HepG2 (cell line): ENCODE measurements around the gene TTC16. TPM values are rescaled to one million over a fixed set of nuclear protein-coding genes. Genes with fewer than 3 reads are reported as not detected.

Source experiments
- ATAC-seq: fragments of 200-7000 bp; cut with Tn5 transposase; 3 replicates; pipeline ENCODE4 v1.9.1; 2020; ENCODE audit warnings: mild to moderate bottlenecking, moderate library complexity
- BruUV-seq: library from RNA; stranded (reverse); fragments of 400-500 nt; replicated peaks from 2 replicates; lab custom pipeline; 2021; lab: Mats Ljungman, UMichigan
- CTCF ChIA-PET: fragments of 300-600 bp; formaldehyde crosslinking; extraction: SDS; loops from one replicate; lab custom pipeline; 2021; ENCODE audit warnings: low total read pairs, inconsistent platforms, low intra/inter-chr PET ratio; lab: Yijun Ruan, JAX
- POLR2A ChIA-PET: fragments of 350-600 bp; sonication (Branson Sonifier 250); formaldehyde crosslinking; loops from one replicate; lab custom pipeline; 2020; ENCODE audit warnings: antibody characterized with exemption, inconsistent platforms; lab: Yijun Ruan, JAX
- DNase-seq: peaks from one replicate; pipeline ENCODE4 v3.0.0-alpha.2; 2015; ENCODE audit warnings: low spot score
- FAIRE-seq: peaks from 3 replicates; lab custom pipeline; 2011; peaks lifted over from hg19 to GRCh38; lab: Jason Lieb, UNC
- H2AFZ ChIP-seq: one replicate; pipeline ENCODE4 v1.6.1; 2011; ENCODE audit warnings: low read length, inconsistent platforms
- H3K27ac ChIP-seq: fragments of 300-600 bp; 3 replicates; pipeline ENCODE4 v1.8.0; 2011; ENCODE audit warnings: mixed run types, mild to moderate bottlenecking, mixed read lengths, low read length, inconsistent platforms; ENCODE audit not compliant: insufficient read depth; ENCODE audit errors: extremely low read length
- H3K27me3 ChIP-seq, 2 experiments: fragments of 200-600 bp in 1 of 2; 2 replicates in 1 of 2; 3 replicates in 1 of 2; pipeline versions ENCODE4 v1.6.0 to v1.8.0; 2011; ENCODE audit warnings: low read length in 2 of 2, mild to moderate bottlenecking in 2 of 2, moderate library complexity in 2 of 2, inconsistent platforms in 1 of 2; ENCODE audit not compliant: insufficient read depth in 2 of 2, control insufficient read depth in 1 of 2
- H3K36me3 ChIP-seq, 2 experiments: fragments of 200-600 bp in 1 of 2; replicated peaks in 1 of 2; 2 replicates in 1 of 2; 3 replicates in 1 of 2; pipeline versions ENCODE4 v1.5.1 to v1.8.0; 2011; ENCODE audit warnings: low read length in 2 of 2, inconsistent platforms in 1 of 2; ENCODE audit not compliant: insufficient read depth in 2 of 2, control insufficient read depth in 1 of 2
- H3K4me1 ChIP-seq: 2 replicates; pipeline ENCODE4 v1.5.1; 2012; ENCODE audit warnings: low read length, inconsistent platforms; ENCODE audit not compliant: insufficient read depth
- H3K4me2 ChIP-seq: 2 replicates; pipeline ENCODE4 v1.6.0; 2011; ENCODE audit warnings: low read depth, low read length, inconsistent platforms
- H3K4me3 ChIP-seq, 3 experiments: fragments of 200-600 bp in 1 of 3; sonication (generic), shearing (Covaris generic) in 1 of 3; replicated peaks in 1 of 3; 2 replicates each; pipeline ENCODE4 v1.5.1; 2011 to 2016; ENCODE audit warnings: low read length in 3 of 3, inconsistent platforms in 2 of 3, low read depth in 2 of 3, mild to moderate bottlenecking in 2 of 3, control low read depth in 1 of 3, mixed read lengths in 1 of 3; ENCODE audit not compliant: insufficient read depth in 1 of 3
- H3K79me2 ChIP-seq: one replicate; pipeline ENCODE4 v1.6.1; 2011; ENCODE audit warnings: low read length, inconsistent platforms; ENCODE audit not compliant: insufficient read depth
- H3K9ac ChIP-seq: 2 replicates; pipeline ENCODE4 v1.6.0; 2011; ENCODE audit warnings: mild to moderate bottlenecking, low read depth, low read length, inconsistent platforms; ENCODE audit not compliant: insufficient read depth
- H3K9me3 ChIP-seq: 2 replicates; pipeline ENCODE4 v1.5.1; 2012; ENCODE audit warnings: mild to moderate bottlenecking, low read length
- H4K20me1 ChIP-seq: 2 replicates; pipeline ENCODE4 v1.6.0; 2011; ENCODE audit warnings: inconsistent platforms, mild to moderate bottlenecking, low read length, moderate library complexity; ENCODE audit not compliant: insufficient read depth
- ASH2L ChIP-seq: fragments of 300-600, 200-600 bp; sonication (generic); IDR thresholded peaks from 2 replicates; pipeline ENCODE4 v1.7.0; 2017; ENCODE audit warnings: low read depth, mild to moderate bottlenecking, moderate library complexity, mixed read lengths, low read length; ENCODE audit not compliant: insufficient read length
- BRD4 ChIP-seq: sonication (generic); formaldehyde crosslinking; IDR thresholded peaks from 2 replicates; pipeline ENCODE4 v1.4.0; 2020; ENCODE audit warnings: missing genetic modification reagents
- DR1 ChIP-seq: sonication (generic); formaldehyde crosslinking; IDR thresholded peaks from 2 replicates; pipeline ENCODE4 v1.8.0; 2021; ENCODE audit warnings: mild to moderate bottlenecking, missing genetic modification reagents, inconsistent platforms
- GPBP1L1 ChIP-seq: sonication (generic); formaldehyde crosslinking; IDR thresholded peaks from 2 replicates; pipeline ENCODE4 v1.5.0; 2020; ENCODE audit warnings: mild to moderate bottlenecking, missing genetic modification reagents
- JUN ChIP-seq: sonication (generic); formaldehyde crosslinking; IDR thresholded peaks from 2 replicates; pipeline ENCODE4 v1.4.0; 2020; ENCODE audit warnings: mild to moderate bottlenecking, missing genetic modification reagents
- LRRFIP1 ChIP-seq: sonication (generic); formaldehyde crosslinking; conservative IDR thresholded peaks from 2 replicates; pipeline ENCODE4 v1.4.0; 2020; ENCODE audit warnings: missing genetic modification reagents
- MTERF4 ChIP-seq: sonication (generic); formaldehyde crosslinking; IDR thresholded peaks from 2 replicates; pipeline ENCODE4 v1.8.0; 2023; ENCODE audit warnings: mild to moderate bottlenecking, missing genetic modification reagents
- NCOA5 ChIP-seq: sonication (generic); formaldehyde crosslinking; IDR thresholded peaks from 2 replicates; pipeline ENCODE4 v1.4.0; 2020; ENCODE audit warnings: missing genetic modification reagents
- NFIC ChIP-seq: IDR thresholded peaks from 2 replicates; pipeline ENCODE4 v1.6.1; 2012; ENCODE audit warnings: mild to moderate bottlenecking, low read length, inconsistent platforms
- NPAS2 ChIP-seq: sonication (generic); formaldehyde crosslinking; IDR thresholded peaks from 2 replicates; pipeline ENCODE4 v1.8.0; 2022; ENCODE audit warnings: mild to moderate bottlenecking, missing genetic modification reagents, borderline replicate concordance
- NR2F6 ChIP-seq, 2 experiments: IDR thresholded peaks; 2 replicates each; pipeline ENCODE4 v1.6.1; 2016; ENCODE audit warnings: antibody characterized with exemption in 1 of 2, mild to moderate bottlenecking in 1 of 2
- RXRB ChIP-seq: IDR thresholded peaks from 2 replicates; pipeline ENCODE4 v1.6.1; 2016; ENCODE audit warnings: borderline replicate concordance, missing genetic modification reagents, missing compliant biosample characterization
- SYNCRIP ChIP-seq: fragments of 200-400 bp; formaldehyde crosslinking; IDR thresholded peaks from 2 replicates; pipeline ENCODE4 v1.6.1; 2018; ENCODE audit warnings: mild to moderate bottlenecking, low read depth, low read length; ENCODE audit not compliant: insufficient read depth
- TARDBP ChIP-seq: sonication (generic); formaldehyde crosslinking; IDR thresholded peaks from 2 replicates; pipeline ENCODE4 v1.8.0; 2022; ENCODE audit warnings: mild to moderate bottlenecking, missing genetic modification reagents
- ZBTB10 ChIP-seq: sonication (generic); formaldehyde crosslinking; IDR thresholded peaks from 2 replicates; pipeline ENCODE4 v1.4.0; 2020; ENCODE audit warnings: missing genetic modification reagents, borderline replicate concordance
- ZNF160 ChIP-seq: sonication (generic); formaldehyde crosslinking; IDR thresholded peaks from 2 replicates; pipeline ENCODE4 v1.8.0; 2022; ENCODE audit warnings: mild to moderate bottlenecking, inconsistent platforms, missing genetic modification reagents
- ZNF329 ChIP-seq: sonication (generic); formaldehyde crosslinking; IDR thresholded peaks from 2 replicates; pipeline ENCODE4 v1.9.0; 2021; ENCODE audit warnings: low read depth, mild to moderate bottlenecking, missing genetic modification reagents
- ZNF496 ChIP-seq: sonication (generic); formaldehyde crosslinking; IDR thresholded peaks from 2 replicates; pipeline ENCODE4 v1.8.1; 2023; ENCODE audit warnings: mild to moderate bottlenecking, moderate library complexity, missing genetic modification reagents; ENCODE audit not compliant: insufficient replicate concordance
- whole genome bisulfite sequencing: methylation state at CpG from one replicate; pipeline ENCODE4 v1.1.6; 2017; ENCODE audit warnings: low lambda C conversion rate; 5-methylcytosine and 5-hydroxymethylcytosine counted together
- in situ Hi-C: cut with HindIII; loops from 2 replicates; pipeline ENCODE4 v1.10.0; 2017; ENCODE audit warnings: low pct_unique_long_range_greater_than_20kb; ENCODE audit not compliant: extremely low pct_ligation_motif_present
- intact Hi-C: fragments of 100-400 bp; cut with micrococcal nuclease; formaldehyde crosslinking; loops from one replicate; pipeline ENCODE4 v1.10.0; 2022; ENCODE audit not compliant: unreplicated experiment
- polyA plus RNA-seq, 8 experiments: library from polyadenylated mRNA; depleted of rRNA in 3 of 8; stranded (reverse) in 7 of 8; unstranded in 1 of 8; fragments of >200 nt; fragmentation: Illumina TruSeq in 4 of 8; extraction: Trizol in 4 of 8; gene quantifications; 2 replicates each; pipeline versions ENCODE4 v1.2.1 to v1.2.3, GENCODE V29; 2011 to 2016; ENCODE audit warnings: low read depth in 4 of 8, missing spikeins in 1 of 8, mixed read lengths in 1 of 8; ENCODE audit not compliant: insufficient read depth in 1 of 8
- total RNA-seq, 5 experiments: library from RNA; depleted of rRNA; stranded (reverse); fragments of >200 nt; fragmentation: Illumina TruSeq; extraction: Trizol; gene quantifications; 2 replicates each; pipeline ENCODE4 v1.2.3, GENCODE V29; 2016; ENCODE audit warnings: low read depth in 1 of 5

TTC16 gene
- total and polyA plus RNA-seq, 2 of the 13 experiments (the other 11 are each of a cell fraction or from before 2014, with no cell fraction given) = not detected

GRCh38 chr9:127728808-127729207 lies 12.9 kb downstream of the TTC16 start:
- in situ Hi-C loops = no loop called here
- Histone ChIP-seq H3K4me2 (no peak overlapping the region; the same call in 1 of the 2 replicates), H3K36me3 (no peaks in the 10 kb centered on the region), H2AFZ (no peak overlapping the region), H3K4me3 (no peak overlapping the region), H3K27me3 (peaks cover 0 to 2% of the 10 kb centered on the region in 2 experiments; a peak in 1 of 5 replicates), H3K4me1 (peaks cover 26% of the 10 kb centered on the region), H4K20me1 (no peaks in the 10 kb centered on the region), H3K9ac (no peak overlapping the region), H3K27ac (no peak overlapping the region), H3K9me3 (no peaks in the 10 kb centered on the region), H3K79me2 (no peaks in the 10 kb centered on the region)
- ATAC-seq (no peak), DNase-seq (no peak), FAIRE-seq (no peak)
- CTCF ChIA-PET = no interaction called here
- no TSS peak for BruUV-seq
- intact Hi-C loops = loop anchor here (10.0 kb wide), 1 partner anchor 224 kb away; no protein-coding TSS in a partner anchor
- 90% methylated on average over 2 of the region's 8 CpGs for WGBS
- TF ChIP-seq BRD4 (CRISPR knock-in tag) (no peak), LRRFIP1 (CRISPR knock-in tag) (no peak), MTERF4 (CRISPR knock-in tag) (no peak), SYNCRIP (no peak), RXRB (CRISPR knock-in tag) (no peak), DR1 (CRISPR knock-in tag) (no peak), NFIC (no peak), ASH2L (no peak), ZNF160 (CRISPR knock-in tag) (no peak), NPAS2 (CRISPR knock-in tag) (no peak), NCOA5 (CRISPR knock-in tag) (no peak), ZNF496 (CRISPR knock-in tag) (no peak), ZNF329 (CRISPR knock-in tag) (no peak), NR2F6 (IDR thresholded peaks at IDR 0.05) (no peak), NR2F6 (CRISPR knock-in tag; IDR thresholded peaks at IDR 0.05) (no peak), JUN (CRISPR knock-in tag) (no peak), TARDBP (CRISPR knock-in tag) (no peak), ZBTB10 (CRISPR knock-in tag) (no peak), GPBP1L1 (CRISPR knock-in tag) (no peak)
- POLR2A ChIA-PET = interaction anchor here (1.1 to 1.6 kb wide), 4 partner anchors 13 to 175 kb away, joined by 3 to 5 read pairs (median 4); partner anchors contain the start of genes PTRH1 and TTC16
